HG02885 (cell line): Measurements from ENCODE around the gene IPCEF1.

ENCODE experiments used
- ATAC-seq: cut with Tn5 transposase; IDR thresholded peaks from one replicate; pipeline ENCODE4 v1.9.1; 2021; ENCODE audit warnings: mild to moderate bottlenecking; ENCODE audit not compliant: unreplicated experiment, poor library complexity

Gene IPCEF1

GRCh38 chr6:154298297-154298696 lies 58.3 kb downstream of the IPCEF1 start:
- peak; percentile 36 for ATAC-seq

GRCh38 chr6:154297721-154298120 lies 58.9 kb downstream of the IPCEF1 start:
- no peak for ATAC-seq

- no peak for ATAC-seq
These were observed 59.4 kb downstream of the IPCEF1 start for GRCh38 chr6:154297210-154297609.

- ATAC-seq = no peak
These were observed 60.9 kb downstream of the IPCEF1 start for GRCh38 chr6:154295733-154296132.

GRCh38 chr6:154292855-154293519 lies 63.6 kb downstream of the IPCEF1 start:
- ATAC-seq = no peak

- no peak for ATAC-seq
These were observed 64.5 kb downstream of the IPCEF1 start for GRCh38 chr6:154292066-154292465.

- no peak for ATAC-seq
These were observed 66.6 kb downstream of the IPCEF1 start for GRCh38 chr6:154289818-154290508.

- ATAC-seq = no peak
These were observed 70.8 kb downstream of the IPCEF1 start for GRCh38 chr6:154285826-154286225.

- no peak for ATAC-seq
These were observed 72.2 kb downstream of the IPCEF1 start for GRCh38 chr6:154284313-154284853.

- no peak for ATAC-seq
These were observed 76.1 kb downstream of the IPCEF1 start for GRCh38 chr6:154280521-154280920.

GRCh38 chr6:154277629-154278017 lies 79.0 kb downstream of the IPCEF1 start:
- ATAC-seq = peak; percentile 31

- ATAC-seq = peak; percentile 65
These were observed 79.6 kb downstream of the IPCEF1 start for GRCh38 chr6:154276810-154277628.

- no peak for ATAC-seq
These were observed 82.4 kb downstream of the IPCEF1 start for GRCh38 chr6:154274168-154274567.

- ATAC-seq = no peak
These were observed 88.1 kb downstream of the IPCEF1 start for GRCh38 chr6:154268486-154268885.

- ATAC-seq = peak; percentile 40
These were observed 89.0 kb downstream of the IPCEF1 start for GRCh38 chr6:154267508-154268106.

GRCh38 chr6:154266560-154267099 lies 90.0 kb downstream of the IPCEF1 start:
- ATAC-seq = no peak

- ATAC-seq = peak; percentile 40
These were observed 94.8 kb downstream of the IPCEF1 start for GRCh38 chr6:154261688-154262397.

- ATAC-seq = peak; percentile 79
These were observed 98.4 kb downstream of the IPCEF1 start for GRCh38 chr6:154258064-154258757.

- no peak for ATAC-seq
These were observed 99.5 kb downstream of the IPCEF1 start for GRCh38 chr6:154257067-154257466.
